GM19099 (cell line): ENCODE data around the gene IPPK.

Source experiments
- POLR2A ChIP-seq: IDR thresholded peaks from 3 replicates; pipeline ENCODE4 v1.6.1; 2011; ENCODE audit warnings: low read depth; ENCODE audit not compliant: insufficient read length; ENCODE audit errors: extremely low read depth

Gene IPPK

DNA sequence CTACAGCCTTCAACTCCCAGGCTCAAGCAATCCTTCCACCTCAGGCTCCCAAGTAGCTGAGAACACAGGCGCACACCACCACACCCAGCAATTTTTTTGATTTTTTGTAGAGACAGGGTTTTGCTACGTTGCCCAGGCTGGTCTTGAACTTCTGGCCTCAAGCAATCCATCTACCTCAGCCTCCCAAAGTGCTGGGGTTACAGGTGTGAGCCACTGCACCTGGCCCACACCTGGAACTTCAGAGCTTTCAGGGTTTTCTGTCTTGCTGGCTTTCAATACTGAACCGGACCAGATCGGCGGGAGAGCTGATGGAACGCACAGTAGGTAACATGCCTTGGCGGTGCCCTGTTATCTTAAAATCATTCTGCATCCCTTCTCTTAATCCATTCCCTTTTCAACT, 30.8 kb downstream of the IPPK start:
- no peak for TF ChIP-seq POLR2A

DNA sequence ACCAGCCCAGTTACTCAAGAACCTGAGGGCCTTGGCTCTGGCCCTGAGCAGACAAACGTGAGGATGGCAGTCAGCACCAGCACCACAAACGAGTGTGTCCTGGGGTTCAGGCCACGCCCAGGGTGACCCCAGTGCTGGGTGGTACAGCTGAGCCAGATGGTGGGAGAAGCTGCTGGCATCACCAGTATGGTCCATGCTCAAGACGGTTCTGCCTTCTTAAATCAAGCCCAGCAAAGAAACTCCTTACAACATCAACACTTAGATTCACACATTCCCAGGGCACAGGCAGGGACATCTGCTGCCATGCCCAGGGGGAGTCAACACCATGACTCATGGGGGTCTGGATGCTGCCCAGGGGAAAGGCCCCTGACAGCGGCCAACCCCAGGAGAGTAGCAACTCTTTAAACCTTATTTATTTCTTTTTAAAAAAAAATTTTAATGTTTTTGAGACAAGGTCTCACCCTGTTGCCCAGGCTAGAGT, 31.3 kb downstream of the IPPK start:
- no peak for TF ChIP-seq POLR2A

DNA sequence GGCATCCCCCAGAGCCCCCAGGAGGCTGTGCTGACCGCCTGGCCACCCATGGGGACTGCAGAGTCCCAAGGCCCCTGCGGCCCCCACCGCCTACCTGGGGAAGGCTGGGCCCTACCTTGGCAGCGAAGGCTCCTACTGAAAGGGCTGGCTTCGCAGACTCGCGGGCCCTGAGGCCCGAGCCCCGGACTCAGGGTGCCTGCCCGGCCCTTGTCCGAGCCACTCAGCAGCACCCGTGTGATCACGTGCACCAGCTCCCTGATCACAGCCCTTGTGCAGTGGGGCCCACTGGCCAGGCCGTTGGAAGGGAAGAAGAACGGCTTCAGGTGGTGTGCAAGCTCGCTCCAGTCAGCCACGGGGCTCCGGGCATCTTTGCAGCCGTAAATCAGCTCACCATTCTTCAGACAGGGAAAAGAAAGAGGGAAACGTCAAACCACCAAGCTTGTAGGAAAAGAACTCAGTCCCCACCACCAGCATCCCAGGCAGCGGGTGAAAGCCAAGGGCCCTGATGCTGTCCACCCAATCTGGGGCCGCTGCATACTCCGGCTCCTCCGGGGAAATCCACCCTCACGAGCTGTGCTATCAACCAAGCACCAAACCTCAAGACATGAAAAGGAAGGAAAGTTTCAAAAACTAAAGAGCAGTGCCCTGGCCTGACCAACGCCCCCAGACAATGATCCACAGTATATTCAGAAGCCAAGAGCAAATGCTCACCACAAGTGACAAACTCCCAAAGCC, 31.9 kb downstream of the IPPK start:
- no peak for TF ChIP-seq POLR2A

DNA sequence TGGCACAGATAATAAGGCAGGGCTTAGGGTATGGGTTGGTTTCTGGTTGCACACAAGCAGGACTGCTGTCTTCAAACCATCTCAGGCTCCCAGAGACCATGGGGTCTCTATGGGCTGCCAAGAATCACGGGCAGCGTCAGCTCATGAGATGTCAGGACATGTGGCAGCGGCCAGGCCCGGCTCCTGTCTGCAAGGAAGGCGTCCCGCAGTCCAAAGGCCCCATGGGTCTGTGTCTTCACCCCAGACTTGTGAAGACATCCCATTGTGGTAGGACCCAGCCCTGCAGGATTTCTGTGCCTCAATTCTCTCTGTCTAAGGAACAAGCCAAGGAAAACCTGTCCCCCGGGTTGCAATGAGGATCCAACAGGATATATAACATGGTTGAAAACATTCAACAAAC, 32.6 kb downstream of the IPPK start:
- no peak for TF ChIP-seq POLR2A

DNA sequence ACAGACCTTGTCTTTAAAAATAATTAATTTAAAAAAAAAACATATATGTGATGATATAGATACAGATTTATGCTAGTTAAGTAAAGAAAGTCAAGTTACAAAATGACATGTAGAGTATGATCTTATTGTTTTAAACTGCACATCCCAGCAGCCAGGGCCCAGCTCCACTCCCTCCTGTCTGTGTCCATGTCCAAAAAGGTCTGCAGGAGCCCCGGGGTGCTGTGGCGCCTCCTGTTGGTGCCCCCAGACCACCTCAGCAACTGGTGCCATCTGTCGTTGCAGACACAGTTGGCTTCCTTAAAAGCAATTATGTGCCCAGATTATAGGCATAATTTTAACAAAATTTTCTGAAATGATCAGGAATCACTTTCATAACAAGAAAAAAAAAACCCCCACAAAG, 33.3 kb downstream of the IPPK start:
- TF ChIP-seq POLR2A = no peak

DNA sequence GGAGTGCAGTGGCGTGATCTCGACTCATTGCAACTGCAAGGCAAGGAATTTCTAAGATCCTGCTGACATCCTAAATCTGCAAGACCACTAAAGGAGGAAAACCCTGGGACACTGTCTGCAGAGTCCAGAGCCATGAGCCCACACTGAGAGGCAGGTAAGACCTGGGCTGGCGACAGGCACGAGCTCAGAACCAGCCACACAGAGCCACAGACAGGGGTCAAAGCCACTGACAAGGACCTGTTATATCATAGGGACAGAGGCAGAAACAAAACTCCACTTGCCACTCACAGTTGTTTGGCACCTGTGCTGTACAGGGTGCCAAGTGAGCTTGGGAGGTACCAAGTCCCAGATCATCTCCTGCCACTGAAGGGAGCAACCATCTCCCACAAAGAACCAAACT, 34.2 kb downstream of the IPPK start:
- no peak for TF ChIP-seq POLR2A

DNA sequence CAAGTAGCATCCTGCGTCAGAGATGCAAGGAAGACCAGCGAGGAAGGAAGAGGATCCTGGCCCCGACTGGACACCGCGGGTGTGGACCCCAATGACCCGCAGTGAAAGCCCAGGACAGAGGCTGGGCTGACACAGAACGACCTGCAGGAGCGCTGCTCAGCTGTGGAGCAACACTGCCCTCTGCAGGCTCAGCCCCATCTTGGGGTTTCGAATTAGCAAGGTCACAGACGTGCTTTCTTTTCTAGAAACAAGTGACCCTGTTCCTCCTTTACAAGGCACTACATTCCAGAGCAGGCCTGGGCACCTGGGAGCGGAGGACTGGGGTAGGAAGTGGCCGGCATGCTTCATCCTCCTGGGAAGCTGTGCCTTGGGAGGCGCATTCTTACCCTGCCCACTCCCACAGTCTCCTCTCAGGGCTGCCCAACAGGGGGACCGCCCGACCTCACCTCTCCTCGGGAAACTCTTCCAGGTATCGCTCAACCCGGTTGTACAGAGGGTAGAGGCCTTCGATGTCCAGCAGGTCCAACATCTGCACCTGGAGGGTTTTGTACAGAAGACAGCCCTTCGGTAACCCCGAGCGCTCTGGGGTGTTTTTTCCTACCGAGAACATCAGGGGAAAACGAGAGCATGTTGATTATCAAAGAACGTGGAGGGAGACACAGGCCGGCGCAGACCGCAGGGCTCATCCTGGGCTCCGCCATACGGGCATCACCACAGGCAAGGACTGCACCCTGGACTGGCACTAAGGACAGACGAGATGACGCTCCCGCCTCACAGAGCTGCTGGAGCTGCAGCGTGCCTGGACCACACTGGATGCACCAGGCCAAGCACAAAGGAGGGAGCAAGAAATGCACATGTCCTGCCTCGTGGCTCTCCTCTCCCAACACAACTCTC, 35.0 kb downstream of the IPPK start:
- TF ChIP-seq POLR2A = no peak

DNA sequence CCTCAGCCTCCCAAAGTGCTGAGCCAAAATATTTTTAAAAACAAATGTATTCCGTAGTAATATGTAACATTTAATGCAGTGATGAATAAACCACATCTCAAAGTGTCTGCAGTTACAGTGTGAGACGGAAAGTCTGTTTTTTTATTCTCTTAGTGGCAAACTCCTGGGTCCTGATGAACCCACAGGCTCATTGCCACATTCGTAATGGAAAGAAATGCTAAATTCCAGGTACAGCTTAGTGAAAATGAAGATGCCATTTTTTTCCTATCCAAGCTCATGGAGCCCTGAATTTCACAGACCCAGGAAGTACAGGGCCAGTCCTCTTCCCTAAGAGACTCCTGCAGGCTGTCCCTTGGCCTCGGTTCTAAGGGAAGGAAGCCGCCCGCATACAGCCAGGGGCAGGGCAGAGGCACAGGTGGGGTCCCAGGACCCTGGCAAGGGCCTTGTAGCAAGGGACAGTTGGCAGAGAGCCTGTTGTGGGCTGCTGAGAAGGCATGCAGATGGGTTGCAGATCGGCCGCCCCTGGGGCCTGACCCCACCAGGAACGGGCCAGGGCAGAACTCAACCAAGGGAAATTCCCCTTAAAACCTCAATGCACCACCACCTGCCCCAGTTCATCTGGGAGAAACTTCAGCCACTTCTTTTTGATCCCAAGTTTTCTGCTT, 36.2 kb downstream of the IPPK start:
- no peak for TF ChIP-seq POLR2A

DNA sequence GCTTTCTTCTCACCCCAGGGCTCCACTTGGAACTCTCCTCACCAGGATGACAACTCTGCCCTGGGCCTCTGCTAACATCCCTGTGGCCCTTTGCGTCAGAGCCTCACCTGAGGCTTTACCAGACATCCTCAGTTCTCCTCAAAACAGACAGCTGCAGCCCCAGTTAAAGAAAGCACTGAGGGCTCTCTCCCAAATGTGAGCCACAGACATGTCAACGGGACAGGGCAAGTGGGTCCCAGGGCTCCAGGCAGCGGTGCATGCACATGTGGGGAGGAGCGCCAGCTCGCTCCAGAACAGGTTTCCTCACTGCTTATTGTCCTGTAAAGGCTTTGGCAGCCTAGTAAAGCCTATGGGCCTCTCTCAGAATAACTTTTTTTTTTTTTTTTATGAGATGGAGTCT, 37.3 kb downstream of the IPPK start:
- TF ChIP-seq POLR2A = no peak

DNA sequence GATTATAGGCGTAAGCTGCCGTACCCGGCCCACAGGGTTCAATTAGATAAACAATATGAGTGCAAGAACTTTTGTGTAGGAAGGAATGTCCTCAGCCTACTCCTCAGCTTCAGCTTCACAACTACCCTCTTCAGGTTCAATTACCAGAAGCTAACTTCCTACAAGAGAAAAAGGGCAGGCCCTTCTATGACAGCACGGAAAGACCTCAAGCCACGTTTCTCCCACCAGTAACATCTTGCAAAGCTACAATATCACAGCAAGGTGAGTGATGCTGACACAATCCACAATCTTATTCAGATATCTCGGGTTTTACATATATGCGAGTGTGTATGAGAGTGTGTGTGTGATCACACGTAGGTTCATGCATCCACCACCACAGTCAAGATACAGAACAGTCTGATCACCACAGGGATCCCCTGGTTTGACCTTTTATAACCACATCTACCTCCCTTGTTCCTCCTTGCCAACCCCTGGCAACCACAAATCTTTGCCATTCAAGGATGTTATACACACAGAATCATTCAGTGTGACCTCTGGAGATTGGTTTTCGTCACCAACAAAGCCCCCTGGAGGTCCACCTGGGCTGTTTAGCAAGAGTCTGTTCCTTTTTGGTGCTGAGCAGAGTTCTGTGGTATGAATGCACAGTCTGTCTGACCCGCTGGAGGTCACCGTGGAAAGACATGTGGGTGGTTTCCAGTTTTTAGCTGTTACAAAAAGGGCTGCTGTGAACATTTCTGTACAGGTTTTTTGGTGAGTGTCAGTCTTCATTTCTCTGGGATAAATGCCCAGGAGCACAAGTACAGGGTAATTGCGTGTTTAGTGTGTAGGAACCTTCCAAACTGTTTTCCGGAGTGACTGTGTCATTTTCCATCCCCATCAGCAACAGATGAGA, 38.2 kb downstream of the IPPK start:
- no peak for TF ChIP-seq POLR2A

DNA sequence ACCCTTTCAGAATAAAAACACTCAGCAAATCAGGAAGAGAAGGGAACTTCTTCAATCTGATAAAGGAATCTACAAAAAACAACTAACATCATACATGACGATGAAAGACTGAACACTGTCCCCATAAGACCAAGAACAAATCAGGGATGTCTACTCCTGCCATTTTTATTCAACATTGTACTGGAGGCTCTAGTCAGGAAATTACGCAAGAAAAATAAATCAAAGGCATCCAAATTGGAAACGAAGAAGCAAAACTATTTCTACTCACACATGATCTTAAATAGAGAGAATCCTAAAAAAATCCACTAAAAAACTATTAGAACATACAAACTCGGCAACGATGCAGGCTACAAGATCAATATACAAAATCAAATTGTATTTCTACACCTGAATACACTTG, 42.3 kb downstream of the IPPK start:
- no peak for TF ChIP-seq POLR2A

DNA sequence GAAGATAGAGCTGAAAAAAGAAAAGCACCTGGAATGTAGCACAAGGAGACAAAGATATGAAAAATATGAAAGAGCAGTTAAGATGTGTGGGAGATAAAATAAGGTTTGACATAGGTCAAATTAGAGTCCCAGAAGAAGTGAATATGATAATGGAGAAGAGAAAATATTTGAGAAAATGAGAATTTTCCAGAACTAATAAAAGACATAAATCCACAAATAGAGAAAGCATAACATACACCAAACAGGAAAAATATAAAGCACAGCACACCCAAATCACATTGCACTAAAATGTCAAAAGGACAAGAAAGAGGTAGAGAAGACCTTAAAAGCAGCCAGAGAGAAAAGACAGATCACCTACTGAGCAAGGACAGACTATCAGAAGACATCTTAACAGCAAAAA, 43.4 kb downstream of the IPPK start:
- no peak for TF ChIP-seq POLR2A

DNA sequence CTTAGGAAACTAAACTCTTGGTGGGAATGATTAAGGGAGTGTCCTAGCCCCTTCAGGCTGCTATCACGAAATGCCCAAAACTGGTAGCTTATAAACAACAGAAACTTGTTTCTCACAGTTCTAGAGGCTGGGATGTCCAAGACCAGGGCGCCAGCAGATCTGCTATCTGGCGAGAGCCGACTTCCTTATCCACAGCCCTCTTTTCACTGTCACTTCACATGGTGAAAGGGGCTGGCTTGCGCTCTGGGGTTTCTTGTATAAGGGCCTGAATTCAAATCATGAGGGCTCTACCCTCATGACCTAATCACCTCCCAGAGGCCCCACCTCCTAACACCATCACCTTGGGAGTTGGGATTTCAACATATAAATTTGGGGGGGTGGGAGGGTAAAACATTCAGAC, 49.1 kb downstream of the IPPK start:
- TF ChIP-seq POLR2A = no peak

DNA sequence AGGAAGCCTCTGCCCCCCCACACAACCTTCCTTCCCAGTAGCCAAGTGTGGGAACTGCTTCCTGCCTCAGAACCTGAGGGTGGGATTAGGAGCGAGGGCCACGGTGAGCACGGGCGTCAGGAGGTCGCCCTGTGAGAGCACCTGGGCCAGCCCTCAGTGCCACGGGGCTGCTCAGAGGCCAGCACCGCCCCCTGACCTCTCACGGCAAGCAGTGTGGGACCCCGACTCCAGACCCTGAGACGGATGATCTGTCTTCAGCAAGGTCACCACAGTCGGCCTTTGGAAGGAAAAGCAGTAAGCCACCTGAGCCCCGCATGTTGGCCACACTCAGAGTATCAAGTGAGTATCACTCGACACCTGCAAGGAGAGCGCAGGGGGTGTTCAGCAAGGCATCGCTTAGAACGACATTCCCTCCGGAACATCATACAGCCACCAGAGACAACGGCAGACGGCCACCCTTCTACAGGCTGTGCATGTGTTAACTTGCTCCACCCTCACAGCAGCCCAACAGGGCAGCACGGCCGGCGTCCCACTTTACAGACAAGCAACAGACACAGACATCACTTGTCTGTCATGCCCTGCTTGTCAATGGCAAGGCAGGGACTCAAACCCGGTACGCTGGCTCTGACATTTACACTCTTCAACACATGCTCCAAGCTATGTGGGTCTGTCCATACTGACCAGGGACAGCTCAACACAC, 50.2 kb downstream of the IPPK start:
- no peak for TF ChIP-seq POLR2A
